ENCODE results near the gene HLA-C. TPM values are rescaled to one million over a fixed set of nuclear protein-coding genes. Genes with fewer than 3 reads are reported as not detected.
"Not testable (repeated sequence)": the region's sequence is repeated elsewhere in the genome, so short reads cannot be mapped to it uniquely, and the experiment has no call there.

Gene HLA-C
- total and polyA plus RNA-seq, 2 experiments from 2014 or later, result 157 to 244 TPM

GRCh38 chr6:31293343-31293742 is 21.5 kb upstream of the HLA-C start:
- TF ChIP-seq EZH2phosphoT487 (IDR thresholded peaks at IDR 0.05; ENCODE audit: insufficient read depth, low read depth) (no peak), EZH2 (IDR thresholded peaks at IDR 0.05; ENCODE audit: insufficient read depth, poor library complexity, severe bottlenecking) (no peak)
- no peak overlapping the region for H3K27ac ChIP-seq
- no peaks in the 10 kb centered on the region for H4K20me1 ChIP-seq (ENCODE audit: insufficient read depth)

GRCh38 chr6:31289788-31290187 is 17.9 kb upstream of the HLA-C start:
- no peak overlapping the region for H3K4me3 ChIP-seq
- H4K20me1 ChIP-seq (ENCODE audit: insufficient read depth), result no peaks in the 10 kb centered on the region
- no peak for TF ChIP-seq EZH2phosphoT487 (IDR thresholded peaks at IDR 0.05; ENCODE audit: insufficient read depth, low read depth)
- no peak for TF ChIP-seq EZH2 (IDR thresholded peaks at IDR 0.05; ENCODE audit: insufficient read depth, poor library complexity, severe bottlenecking)
- no peak overlapping the region for H3K9ac ChIP-seq
- H3K36me3 ChIP-seq (ENCODE audit: low read depth), result no peaks in the 10 kb centered on the region
- H3K9me3 ChIP-seq (ENCODE audit: low read depth), result no peaks in the 10 kb centered on the region
- H3K79me2 ChIP-seq (ENCODE audit: insufficient read depth), result no peaks in the 10 kb centered on the region
- in situ Hi-C loops (cut with MboI), result no loop called here
- no peak overlapping the region for H3K4me2 ChIP-seq (ENCODE audit: unreplicated experiment)
- no peak for DNase-seq
- H2AFZ ChIP-seq, result no peak overlapping the region
- no peaks in the 10 kb centered on the region for H3K9me2 ChIP-seq (ENCODE audit: insufficient read depth)
- peaks cover 4% of the 10 kb centered on the region; the same call in 1 of the 2 replicates for H3K27me3 ChIP-seq (replicated peaks; ENCODE audit: insufficient read depth)
- no peaks in the 10 kb centered on the region for H3K4me1 ChIP-seq (ENCODE audit: insufficient read depth)
- H3K27ac ChIP-seq, result no peak overlapping the region
- H3F3A ChIP-seq (ENCODE audit: insufficient read depth), result no peaks in the 10 kb centered on the region

More at GRCh38 chr6:31293343-31293742, 21.5 kb upstream of the HLA-C start:
- Histone ChIP-seq H3K9ac (no peak overlapping the region), H3K79me2 (ENCODE audit: insufficient read depth) (no peaks in the 10 kb centered on the region), H3F3A (ENCODE audit: insufficient read depth) (no peaks in the 10 kb centered on the region), H3K9me2 (ENCODE audit: insufficient read depth) (no peaks in the 10 kb centered on the region), H3K36me3 (ENCODE audit: low read depth) (no peaks in the 10 kb centered on the region), H2AFZ (no peak overlapping the region), H3K4me3 (no peak overlapping the region), H3K4me2 (ENCODE audit: unreplicated experiment) (no peak overlapping the region), H3K27me3 (replicated peaks; ENCODE audit: insufficient read depth) (peaks cover 3% of the 10 kb centered on the region), H3K9me3 (ENCODE audit: low read depth) (no peaks in the 10 kb centered on the region), H3K4me1 (ENCODE audit: insufficient read depth) (no peaks in the 10 kb centered on the region)
- in situ Hi-C loops (cut with MboI), result no loop called here
- DNase-seq, result peak; percentile 48
- WGBS, 2 experiments (ENCODE audit: low coverage in 1 of 2, low lambda C conversion rate in 2 of 2, missing lambda C conversion rate in 2 of 2), result 23 to 24% methylated on average over 5 of the region's 5 CpGs

- WGBS, 2 experiments (ENCODE audit: low coverage in 1 of 2, low lambda C conversion rate in 2 of 2, missing lambda C conversion rate in 2 of 2), result 44 to 50% methylated on average over 4 of the region's 4 CpGs
- H4K20me1 ChIP-seq (ENCODE audit: insufficient read depth), result no peaks in the 10 kb centered on the region
- H3K79me2 ChIP-seq (ENCODE audit: insufficient read depth), result no peaks in the 10 kb centered on the region
- H3K27ac ChIP-seq, result no peak overlapping the region
- H3K4me2 ChIP-seq (ENCODE audit: unreplicated experiment), result no peak overlapping the region
- H3K36me3 ChIP-seq (ENCODE audit: low read depth), result no peaks in the 10 kb centered on the region
- H3K4me3 ChIP-seq, result no peak overlapping the region
- H3K9ac ChIP-seq, result no peak overlapping the region
- no peak for DNase-seq
- in situ Hi-C loops (cut with MboI), result no loop called here
- TF ChIP-seq EZH2phosphoT487 (IDR thresholded peaks at IDR 0.05; ENCODE audit: insufficient read depth, low read depth) (no peak), EZH2 (IDR thresholded peaks at IDR 0.05; ENCODE audit: insufficient read depth, poor library complexity, severe bottlenecking) (no peak)
- H2AFZ ChIP-seq, result no peak overlapping the region
- no peaks in the 10 kb centered on the region for H3F3A ChIP-seq (ENCODE audit: insufficient read depth)
- no peaks in the 10 kb centered on the region for H3K9me3 ChIP-seq (ENCODE audit: low read depth)
- no peaks in the 10 kb centered on the region for H3K9me2 ChIP-seq (ENCODE audit: insufficient read depth)
- peaks cover 4% of the 10 kb centered on the region; the same call in 1 of the 2 replicates for H3K27me3 ChIP-seq (replicated peaks; ENCODE audit: insufficient read depth)
- H3K4me1 ChIP-seq (ENCODE audit: insufficient read depth), result no peaks in the 10 kb centered on the region
Measured at GRCh38 chr6:31287619-31288018, 15.7 kb upstream of the HLA-C start.

DNA sequence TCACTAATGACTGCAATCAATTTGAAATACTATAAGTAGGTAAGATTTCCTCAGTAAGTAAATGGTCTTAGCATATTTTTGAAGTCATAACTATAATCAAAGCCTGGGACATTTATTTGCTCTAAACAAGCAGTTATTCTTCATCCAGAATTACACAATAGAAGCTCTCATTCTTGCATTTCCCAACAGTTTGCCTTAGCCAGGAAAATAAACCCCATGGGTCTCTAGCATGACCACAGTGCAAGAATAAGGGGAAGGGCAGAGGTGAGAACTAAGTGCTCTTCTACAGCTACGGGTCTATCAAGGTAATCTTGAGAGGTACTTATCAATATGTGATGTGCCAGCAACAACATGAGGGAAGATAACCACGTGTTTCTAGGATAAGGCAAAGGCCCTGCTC is 14.1 kb upstream of the HLA-C start:
- no peak for DNase-seq
- H3K4me1 ChIP-seq (ENCODE audit: insufficient read depth), result no peaks in the 10 kb centered on the region
- peaks cover 4% of the 10 kb centered on the region; the same call in 1 of the 2 replicates for H3K27me3 ChIP-seq (replicated peaks; ENCODE audit: insufficient read depth)
- H4K20me1 ChIP-seq (ENCODE audit: insufficient read depth), result no peaks in the 10 kb centered on the region
- no peak overlapping the region for H2AFZ ChIP-seq
- no peaks in the 10 kb centered on the region for H3K9me2 ChIP-seq (ENCODE audit: insufficient read depth)
- no peaks in the 10 kb centered on the region for H3K36me3 ChIP-seq (ENCODE audit: low read depth)
- no peak overlapping the region for H3K27ac ChIP-seq
- in situ Hi-C loops (cut with MboI), result no loop called here
- TF ChIP-seq EZH2phosphoT487 (IDR thresholded peaks at IDR 0.05; ENCODE audit: insufficient read depth, low read depth) (no peak), EZH2 (IDR thresholded peaks at IDR 0.05; ENCODE audit: insufficient read depth, poor library complexity, severe bottlenecking) (no peak)
- H3K4me3 ChIP-seq, result no peak overlapping the region
- no peaks in the 10 kb centered on the region for H3K9me3 ChIP-seq (ENCODE audit: low read depth)
- no peak overlapping the region for H3K4me2 ChIP-seq (ENCODE audit: unreplicated experiment)
- H3F3A ChIP-seq (ENCODE audit: insufficient read depth), result no peaks in the 10 kb centered on the region
- no peak overlapping the region for H3K9ac ChIP-seq
- WGBS, 2 experiments (ENCODE audit: low coverage in 1 of 2, low lambda C conversion rate in 2 of 2, missing lambda C conversion rate in 2 of 2), result 25 to 31% methylated on average over 2 of the region's 2 CpGs
- H3K79me2 ChIP-seq (ENCODE audit: insufficient read depth), result no peaks in the 10 kb centered on the region

- 81 to 83% methylated on average over 3 of the region's 3 CpGs for WGBS, 2 experiments (ENCODE audit: low coverage in 1 of 2, low lambda C conversion rate in 2 of 2, missing lambda C conversion rate in 2 of 2)
Measured at GRCh38 chr6:31285486-31285885, 13.6 kb upstream of the HLA-C start.

DNA sequence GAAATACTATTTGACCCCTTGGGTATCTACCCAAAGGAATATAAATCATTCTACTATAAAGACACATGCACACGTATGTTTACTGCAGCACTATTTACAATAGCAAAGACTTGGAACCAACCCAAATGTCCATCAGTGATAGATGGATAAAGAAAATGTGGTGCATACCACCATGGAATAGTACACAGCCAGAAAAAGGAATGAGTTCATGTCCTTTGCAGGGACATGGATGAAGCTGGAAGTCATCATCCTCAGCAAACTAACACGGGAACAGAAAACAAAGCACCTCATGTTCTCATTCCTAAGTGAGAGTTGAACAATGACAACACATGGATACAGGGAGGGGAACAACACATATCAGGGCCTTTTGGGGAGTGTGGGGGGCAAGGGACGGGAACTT is 7.8 kb upstream of the HLA-C start:
- H3K9ac ChIP-seq; H3F3A ChIP-seq (ENCODE audit: insufficient read depth); H3K9me2 ChIP-seq (ENCODE audit: insufficient read depth); H3K27ac ChIP-seq; H3K36me3 ChIP-seq (ENCODE audit: low read depth); H3K79me2 ChIP-seq (ENCODE audit: insufficient read depth); in situ Hi-C loops (cut with MboI); DNase-seq; H4K20me1 ChIP-seq (ENCODE audit: insufficient read depth); H3K4me2 ChIP-seq (ENCODE audit: unreplicated experiment); H3K4me3 ChIP-seq; H3K4me1 ChIP-seq (ENCODE audit: insufficient read depth); H3K9me3 ChIP-seq (ENCODE audit: low read depth); H2AFZ ChIP-seq: not testable (repeated sequence)
- WGBS, 2 experiments (ENCODE audit: low coverage in 1 of 2, low lambda C conversion rate in 2 of 2, missing lambda C conversion rate in 2 of 2), result 50 to 56% methylated on average over 3 of the region's 3 CpGs
- peaks cover 11% of the 10 kb centered on the region; the same call in 1 of the 2 replicates for H3K27me3 ChIP-seq (replicated peaks; ENCODE audit: insufficient read depth)

More at GRCh38 chr6:31285486-31285885, 13.6 kb upstream of the HLA-C start:
- no peaks in the 10 kb centered on the region for H3F3A ChIP-seq (ENCODE audit: insufficient read depth)
- in situ Hi-C loops (cut with MboI), result no loop called here
- H3K36me3 ChIP-seq (ENCODE audit: low read depth), result no peaks in the 10 kb centered on the region
- no peak overlapping the region for H3K9ac ChIP-seq
- no peaks in the 10 kb centered on the region for H3K4me1 ChIP-seq (ENCODE audit: insufficient read depth)
- no peak overlapping the region for H2AFZ ChIP-seq
- no peaks in the 10 kb centered on the region for H4K20me1 ChIP-seq (ENCODE audit: insufficient read depth)
- no peak for DNase-seq
- TF ChIP-seq EZH2 (IDR thresholded peaks at IDR 0.05; ENCODE audit: insufficient read depth, poor library complexity, severe bottlenecking), result no peak
- no peak for TF ChIP-seq EZH2phosphoT487 (IDR thresholded peaks at IDR 0.05; ENCODE audit: insufficient read depth, low read depth)
- no peak overlapping the region for H3K4me3 ChIP-seq
- peaks cover 4% of the 10 kb centered on the region; the same call in 1 of the 2 replicates for H3K27me3 ChIP-seq (replicated peaks; ENCODE audit: insufficient read depth)
- no peak overlapping the region for H3K4me2 ChIP-seq (ENCODE audit: unreplicated experiment)
- no peak overlapping the region for H3K27ac ChIP-seq
- no peaks in the 10 kb centered on the region for H3K79me2 ChIP-seq (ENCODE audit: insufficient read depth)
- H3K9me2 ChIP-seq (ENCODE audit: insufficient read depth), result no peaks in the 10 kb centered on the region
- no peaks in the 10 kb centered on the region for H3K9me3 ChIP-seq (ENCODE audit: low read depth)

Data from GM23248 (cell line).